Measurements from ENCODE around the gene TENM3. TPM values are rescaled to one million over a fixed set of nuclear protein-coding genes. Genes with fewer than 3 reads are reported as not detected.

The TENM3 gene
- total and polyA plus RNA-seq, 12 donors: 2.6 to 54.4 (median 42.8) TPM

- 90 to 98% (median 95%) methylated on average over 6 of the region's 6 CpGs for WGBS, 4 donors
- DNase-seq: no peak
- H3K4me3 ChIP-seq: no peak overlapping the region
Observed at GRCh38 chr4:182741054-182741453, 497.9 kb downstream of the TENM3 start.

GRCh38 chr4:182741914-182742313, 498.7 kb downstream of the TENM3 start:
- no peaks in the 10 kb centered on the region for H3K36me3 ChIP-seq (replicated peaks in 1 of 2)
- H3K27me3 ChIP-seq: no peaks in the 10 kb centered on the region
- 92 to 96% (median 94%) methylated on average over 5 of the region's 5 CpGs for WGBS, 4 donors
- no peaks in the 10 kb centered on the region for H3K9me3 ChIP-seq (replicated peaks in 1 of 3)
- H3K27ac ChIP-seq: no peak overlapping the region
- no peak for TF ChIP-seq POLR2A (IDR thresholded peaks at IDR 0.05)
- TF ChIP-seq CTCF (IDR thresholded peaks at IDR 0.05): no peak
- H3K4me3 ChIP-seq: no peak overlapping the region
- no peaks in the 10 kb centered on the region for H3K4me1 ChIP-seq (replicated peaks in 1 of 2)
- intact Hi-C loops (cut with DNase I): no loop called here
- DNase-seq: no peak

More at GRCh38 chr4:182741054-182741453, 497.9 kb downstream of the TENM3 start:
- Histone ChIP-seq H3K27me3 (no peaks in the 10 kb centered on the region), H3K4me1 (replicated peaks in 1 of 2) (no peaks in the 10 kb centered on the region), H3K36me3 (replicated peaks in 1 of 2) (no peaks in the 10 kb centered on the region), H3K27ac (no peak overlapping the region), H3K9me3 (replicated peaks in 1 of 3) (no peaks in the 10 kb centered on the region)
- no peak for TF ChIP-seq POLR2A (IDR thresholded peaks at IDR 0.05)
- TF ChIP-seq CTCF (IDR thresholded peaks at IDR 0.05): no peak
- intact Hi-C loops (cut with DNase I): no loop called here

GRCh38 chr4:182743815-182744214, 500.6 kb downstream of the TENM3 start:
- Histone ChIP-seq H3K27ac (no peak overlapping the region), H3K4me1 (replicated peaks in 1 of 2) (peaks cover 0 to 9% of the 10 kb centered on the region in 2 donors), H3K4me3 (no peak overlapping the region), H3K9me3 (replicated peaks in 1 of 3) (no peaks in the 10 kb centered on the region), H3K36me3 (replicated peaks in 1 of 2) (no peaks in the 10 kb centered on the region), H3K27me3 (no peaks in the 10 kb centered on the region)
- TF ChIP-seq POLR2A (IDR thresholded peaks at IDR 0.05) (no peak), CTCF (IDR thresholded peaks at IDR 0.05) (no peak)
- intact Hi-C loops (cut with DNase I): no loop called here
- DNase-seq: no peak

- Histone ChIP-seq H3K36me3 (replicated peaks in 1 of 2) (no peaks in the 10 kb centered on the region), H3K9me3 (replicated peaks in 1 of 3) (no peaks in the 10 kb centered on the region), H3K4me3 (no peak overlapping the region), H3K4me1 (replicated peaks in 1 of 2) (peaks cover 0 to 9% of the 10 kb centered on the region in 2 donors), H3K27me3 (no peaks in the 10 kb centered on the region), H3K27ac (no peak overlapping the region)
- intact Hi-C loops (cut with DNase I): no loop called here
- TF ChIP-seq CTCF (IDR thresholded peaks at IDR 0.05) (no peak), POLR2A (IDR thresholded peaks at IDR 0.05) (no peak)
- DNase-seq: no peak
- WGBS, 4 donors: 69 to 86% (median 77%) methylated on average over 4 of the region's 4 CpGs
Observed at GRCh38 chr4:182745237-182745636, 502.0 kb downstream of the TENM3 start.

All from adrenal gland (tissue), 12 donors.